KMS-11 (cell line): ENCODE results near the gene LDAF1.

ENCODE experiments used
- H2AFZ ChIP-seq: fragments of 200-600 bp; sonication (generic); 2 replicates; pipeline ENCODE4 v1.6.1; 2016; ENCODE audit warnings: antibody characterized with exemption, mixed run types, low read depth
- H3K27ac ChIP-seq: fragments of 200-600 bp; sonication (generic); 2 replicates; pipeline ENCODE4 v1.6.1; 2016; ENCODE audit warnings: mild to moderate bottlenecking, mixed run types
- H3K27me3 ChIP-seq: fragments of 200-600 bp; sonication (generic); 2 replicates; pipeline ENCODE4 v1.6.1; 2017; ENCODE audit warnings: mild to moderate bottlenecking, low read depth, mixed run types, moderate library complexity; ENCODE audit not compliant: insufficient read depth
- H3K36me3 ChIP-seq: fragments of 200-600 bp; sonication (generic); 2 replicates; pipeline ENCODE4 v1.6.1; 2017; ENCODE audit warnings: mild to moderate bottlenecking, mixed run types; ENCODE audit not compliant: insufficient read depth
- H3K4me1 ChIP-seq: fragments of 200-600 bp; sonication (generic); 2 replicates; pipeline ENCODE4 v1.6.1; 2016; ENCODE audit warnings: mild to moderate bottlenecking, low read depth, mixed run types; ENCODE audit not compliant: poor library complexity, severe bottlenecking
- H3K4me2 ChIP-seq: fragments of 200-600 bp; sonication (generic); 2 replicates; pipeline ENCODE4 v1.7.0; 2016; ENCODE audit warnings: mild to moderate bottlenecking, mixed run types
- H3K4me3 ChIP-seq: fragments of 200-600 bp; sonication (generic); IDR thresholded peaks from 2 replicates; pipeline ENCODE4 v1.6.1; 2017; ENCODE audit warnings: low read depth, low read length, mixed read lengths; ENCODE audit not compliant: insufficient read depth
- H3K79me2 ChIP-seq: fragments of 200-600 bp; sonication (generic); 2 replicates; pipeline ENCODE4 v1.6.1; 2016; ENCODE audit warnings: low read depth, mixed run types; ENCODE audit not compliant: insufficient read depth
- H3K9ac ChIP-seq: fragments of 200-600 bp; sonication (generic); 2 replicates; pipeline ENCODE4 v1.6.1; 2016; ENCODE audit warnings: mild to moderate bottlenecking, mixed run types
- H4K20me1 ChIP-seq: fragments of 200-600 bp; sonication (generic); 2 replicates; pipeline ENCODE4 v1.6.1; 2016; ENCODE audit warnings: mild to moderate bottlenecking, mixed run types; ENCODE audit not compliant: insufficient read depth
- TF ChIP-seq, protein P1 (sequence below): fragments of 200-600 bp; sonication (generic); conservative IDR thresholded peaks from 2 replicates; pipeline ENCODE4 v1.6.1; 2017; ENCODE audit warnings: low read depth, mild to moderate bottlenecking, antibody characterized with exemption, low read length, moderate library complexity, mixed read lengths

The LDAF1 gene

DNA sequence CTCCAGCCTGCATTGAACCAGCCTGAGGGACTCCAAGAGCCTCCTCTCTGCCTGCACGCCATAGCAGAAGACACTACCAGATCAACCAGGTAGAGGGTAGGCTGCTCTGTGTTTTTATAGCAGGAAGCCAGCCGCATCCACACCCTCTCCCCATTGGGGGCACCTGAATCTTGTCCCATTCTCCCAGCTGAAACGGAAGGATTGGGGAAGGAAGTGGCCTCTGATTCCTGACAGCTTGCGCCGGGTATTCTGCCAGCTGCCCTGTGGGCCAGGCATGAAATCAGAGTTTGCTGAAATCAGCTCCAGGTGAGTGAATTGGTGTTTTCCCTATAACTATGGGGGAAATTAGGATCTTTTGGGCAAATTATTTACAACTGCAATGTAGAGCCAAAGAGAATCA is 53.0 kb downstream of the LDAF1 start, which contains the start of gene ZP2:
ZP2 (minus strand) TSS at position 89 of the 400 bp plus-strand sequence; CDS start at position 62, 27 bp downstream.
- no peak within 1 kb of the TSS for H3K4me3 ChIP-seq
- no peaks in the 10 kb centered on the region for H4K20me1 ChIP-seq
- H3K27ac ChIP-seq: no peak within 1 kb of the TSS
- H2AFZ ChIP-seq: no peak within 1 kb of the TSS
- no peaks in the 10 kb centered on the region for H3K79me2 ChIP-seq
- H3K27me3 ChIP-seq: no peaks in the 10 kb centered on the region
- H3K4me1 ChIP-seq: no peaks in the 10 kb centered on the region
- H3K36me3 ChIP-seq: no peaks in the 10 kb centered on the region
- no peak within 1 kb of the TSS for H3K4me2 ChIP-seq
- no peak within 1 kb of the TSS for H3K9ac ChIP-seq
- TF ChIP-seq, protein P1, sequence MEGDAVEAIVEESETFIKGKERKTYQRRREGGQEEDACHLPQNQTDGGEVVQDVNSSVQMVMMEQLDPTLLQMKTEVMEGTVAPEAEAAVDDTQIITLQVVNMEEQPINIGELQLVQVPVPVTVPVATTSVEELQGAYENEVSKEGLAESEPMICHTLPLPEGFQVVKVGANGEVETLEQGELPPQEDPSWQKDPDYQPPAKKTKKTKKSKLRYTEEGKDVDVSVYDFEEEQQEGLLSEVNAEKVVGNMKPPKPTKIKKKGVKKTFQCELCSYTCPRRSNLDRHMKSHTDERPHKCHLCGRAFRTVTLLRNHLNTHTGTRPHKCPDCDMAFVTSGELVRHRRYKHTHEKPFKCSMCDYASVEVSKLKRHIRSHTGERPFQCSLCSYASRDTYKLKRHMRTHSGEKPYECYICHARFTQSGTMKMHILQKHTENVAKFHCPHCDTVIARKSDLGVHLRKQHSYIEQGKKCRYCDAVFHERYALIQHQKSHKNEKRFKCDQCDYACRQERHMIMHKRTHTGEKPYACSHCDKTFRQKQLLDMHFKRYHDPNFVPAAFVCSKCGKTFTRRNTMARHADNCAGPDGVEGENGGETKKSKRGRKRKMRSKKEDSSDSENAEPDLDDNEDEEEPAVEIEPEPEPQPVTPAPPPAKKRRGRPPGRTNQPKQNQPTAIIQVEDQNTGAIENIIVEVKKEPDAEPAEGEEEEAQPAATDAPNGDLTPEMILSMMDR: no peak

DNA sequence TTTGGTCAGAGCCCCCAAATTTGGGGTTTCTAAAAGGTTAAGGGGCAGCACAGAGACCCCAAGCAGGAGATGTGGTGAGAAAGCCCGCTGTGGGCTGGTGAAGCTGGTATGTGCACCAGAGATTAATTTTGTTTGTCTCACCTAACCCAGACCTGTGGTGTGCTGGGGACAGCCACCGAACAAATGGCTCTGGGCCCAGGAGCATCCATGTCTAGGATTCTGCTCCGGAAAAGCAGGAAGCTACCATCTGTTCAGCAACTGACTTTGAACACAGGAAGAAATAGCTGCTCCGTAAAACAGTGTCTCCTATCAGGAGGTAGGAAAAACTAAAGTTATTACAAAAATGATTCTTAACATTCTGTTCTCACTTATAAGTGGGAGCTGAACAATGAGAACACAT is 55.6 kb downstream of the LDAF1 start:
- Histone ChIP-seq H3K4me3 (no peak overlapping the region), H3K36me3 (no peaks in the 10 kb centered on the region), H3K9ac (no peak overlapping the region), H3K27me3 (no peaks in the 10 kb centered on the region), H2AFZ (no peak overlapping the region), H3K27ac (no peak overlapping the region), H3K79me2 (no peaks in the 10 kb centered on the region), H3K4me1 (no peaks in the 10 kb centered on the region), H4K20me1 (no peaks in the 10 kb centered on the region), H3K4me2 (no peak overlapping the region)
- TF ChIP-seq, protein P1: no peak

DNA sequence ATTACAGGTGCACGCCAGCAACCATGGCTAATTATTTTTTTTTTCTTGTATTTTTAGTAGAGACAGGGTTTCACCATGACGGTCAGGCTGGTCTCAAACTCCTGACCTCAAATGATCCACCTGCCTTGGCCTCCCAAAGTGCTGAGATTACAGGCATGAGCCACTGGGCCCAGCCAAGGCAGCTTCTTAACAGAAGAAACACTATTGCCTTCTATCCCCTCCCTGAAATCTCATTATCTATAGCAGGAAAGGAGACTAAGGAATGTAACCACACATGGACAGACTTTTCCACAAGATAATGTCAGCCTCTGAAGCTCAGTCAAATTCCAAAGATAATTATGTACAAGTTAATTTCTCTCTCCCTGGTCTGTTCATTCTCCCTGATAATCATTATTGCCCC is 58.6 kb downstream of the LDAF1 start:
- H3K4me1 ChIP-seq: no peaks in the 10 kb centered on the region
- no peak overlapping the region for H3K4me2 ChIP-seq
- no peak overlapping the region for H3K4me3 ChIP-seq
- H3K27ac ChIP-seq: no peak overlapping the region
- H3K9ac ChIP-seq: no peak overlapping the region
- no peaks in the 10 kb centered on the region for H3K27me3 ChIP-seq
- TF ChIP-seq, protein P1: no peak
- no peaks in the 10 kb centered on the region for H4K20me1 ChIP-seq
- H3K36me3 ChIP-seq: no peaks in the 10 kb centered on the region
- H3K79me2 ChIP-seq: no peaks in the 10 kb centered on the region
- no peak overlapping the region for H2AFZ ChIP-seq

DNA sequence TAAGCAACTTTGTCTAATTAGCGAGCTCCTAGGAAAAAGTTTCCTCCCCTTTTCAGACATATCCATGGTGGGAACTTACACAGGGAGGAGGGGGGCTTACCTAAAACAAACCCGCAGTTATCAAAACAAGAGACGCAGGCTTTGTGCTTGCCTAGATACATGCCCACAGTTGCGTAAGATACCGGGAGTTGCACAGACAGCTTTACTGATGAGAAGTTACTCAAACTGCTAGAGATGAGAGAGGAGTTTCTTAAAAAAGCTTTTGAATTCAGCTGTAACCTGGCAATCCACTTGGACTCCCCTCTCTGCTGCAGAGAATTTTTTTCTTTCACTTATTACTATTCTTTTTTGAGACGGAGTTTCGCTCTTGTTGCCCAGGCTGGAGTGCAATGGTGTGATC is 59.7 kb downstream of the LDAF1 start:
- H4K20me1 ChIP-seq: no peaks in the 10 kb centered on the region
- H3K27me3 ChIP-seq: no peaks in the 10 kb centered on the region
- H3K4me2 ChIP-seq: no peak overlapping the region
- H3K9ac ChIP-seq: no peak overlapping the region
- no peak overlapping the region for H3K27ac ChIP-seq
- TF ChIP-seq, protein P1: no peak
- H3K4me1 ChIP-seq: no peaks in the 10 kb centered on the region
- no peaks in the 10 kb centered on the region for H3K36me3 ChIP-seq
- no peak overlapping the region for H2AFZ ChIP-seq
- H3K4me3 ChIP-seq: no peak overlapping the region
- H3K79me2 ChIP-seq: no peaks in the 10 kb centered on the region
